Activated CD4-positive, alpha-beta T cell treated with anti-CD3 and anti-CD28 coated beads, Interleukin-2, amount 50 U/mL, for 24 hours (primary cell): ENCODE results near the gene MZT2A.
"Not testable (repeated sequence)": the region's sequence is repeated elsewhere in the genome, so short reads cannot be mapped to it uniquely, and the experiment has no call there.

Experiments used
- DNase-seq, 2 donors: peaks; one replicate each; pipeline ENCODE4 v3.0.0-alpha.2; 2020; ENCODE audit warnings: low read depth in 1 of 2, low spot score in 1 of 2

Gene MZT2A

GRCh38 chr2:131492418-131493198 is 411 bp upstream of the MZT2A start:
- DNase-seq, result peak; percentile 91 to 97

GRCh38 chr2:131491469-131491836 is 744 bp downstream of the MZT2A start:
- DNase-seq, result not testable (repeated sequence)

- peak; percentile 9 to 11 for DNase-seq
Measured at GRCh38 chr2:131490616-131491468, 1.4 kb downstream of the MZT2A start.

- no peak for DNase-seq
Measured at GRCh38 chr2:131488306-131489205, 3.6 kb downstream of the MZT2A start.

GRCh38 chr2:131486201-131486902 is 5.8 kb downstream of the MZT2A start:
- not testable (repeated sequence) for DNase-seq

- not testable (repeated sequence) for DNase-seq
Measured at GRCh38 chr2:131484906-131485460, 7.2 kb downstream of the MZT2A start.

- DNase-seq, result not testable (repeated sequence)
Measured at GRCh38 chr2:131483981-131484820, 8.0 kb downstream of the MZT2A start.

- DNase-seq, result not testable (repeated sequence)
Measured at GRCh38 chr2:131482506-131483155, 9.6 kb downstream of the MZT2A start.

- not testable (repeated sequence) for DNase-seq
Measured at GRCh38 chr2:131480351-131480750, 11.8 kb downstream of the MZT2A start.

GRCh38 chr2:131478850-131479461 is 13.2 kb downstream of the MZT2A start:
- DNase-seq, result not testable (repeated sequence)

- not testable (repeated sequence) for DNase-seq
Measured at GRCh38 chr2:131478074-131478849, 13.9 kb downstream of the MZT2A start.

- not testable (repeated sequence) for DNase-seq
Measured at GRCh38 chr2:131477227-131477626, 15.0 kb downstream of the MZT2A start.

- not testable (repeated sequence) for DNase-seq
Measured at GRCh38 chr2:131476363-131476762, 15.8 kb downstream of the MZT2A start.

GRCh38 chr2:131475831-131476230 is 16.4 kb downstream of the MZT2A start, which contains the start of gene TUBA3D:
TSS of gene TUBA3D (plus strand) at chr2:131476119. CDS start at chr2:131476200, 81 bp downstream.
- DNase-seq, result no peak

GRCh38 chr2:131473266-131473665 is 18.9 kb downstream of the MZT2A start:
- not testable (repeated sequence) for DNase-seq

GRCh38 chr2:131471624-131472023 is 20.6 kb downstream of the MZT2A start:
- not testable (repeated sequence) for DNase-seq

- DNase-seq, result not testable (repeated sequence)
Measured at GRCh38 chr2:131470944-131471343, 21.3 kb downstream of the MZT2A start.
